Natural killer cell treated with Interleukin-12 subunit alpha and Interleukin-12 subunit beta and Interleukin-15 and Interleukin-18, amount 100 ng/mL, for 72 hours (primary cell): Measurements from ENCODE around the gene SPARCL1. TPM values are rescaled to one million over a fixed set of nuclear protein-coding genes. Genes with fewer than 3 reads are reported as not detected.
"Not testable (repeated sequence)": the region's sequence is repeated elsewhere in the genome, so short reads cannot be mapped to it uniquely, and the experiment has no call there.

Source experiments
- ATAC-seq, 2 donors: fragments of 150-1000 bp; cut with Tn5 transposase in 1 of 2; sonication (Bioruptor Pico), chemical (Tn5 transposase) in 1 of 2; 2 replicates each; pipeline ENCODE4 v1.10.0; 2021
- DNase-seq: peaks from one replicate; pipeline ENCODE4 v3.0.0; 2022; ENCODE audit warnings: low spot score
- H3K27ac Mint-ChIP-seq, 2 donors: 1 replicate in 1 of 2; 2 replicates in 1 of 2; pipeline ENCODE4 v1.8.0; 2022; ENCODE audit warnings: mixed read lengths in 2 of 2, mild to moderate bottlenecking in 1 of 2, moderate library complexity in 1 of 2
- H3K27me3 Mint-ChIP-seq, 2 donors: 1 replicate in 1 of 2; 2 replicates in 1 of 2; pipeline ENCODE4 v1.8.0; 2022; ENCODE audit warnings: mixed read lengths in 2 of 2
- H3K36me3 Mint-ChIP-seq: one replicate; pipeline ENCODE4 v1.8.0; 2022; ENCODE audit warnings: mixed read lengths
- H3K4me1 Mint-ChIP-seq, 2 donors: 1 replicate in 1 of 2; 2 replicates in 1 of 2; pipeline ENCODE4 v1.8.0; 2022; ENCODE audit warnings: low read depth in 2 of 2, mixed read lengths in 2 of 2, mild to moderate bottlenecking in 1 of 2
- H3K4me3 Mint-ChIP-seq: one replicate; pipeline ENCODE4 v1.8.0; 2022; ENCODE audit warnings: mixed read lengths
- H3K9me3 Mint-ChIP-seq: 2 replicates; pipeline ENCODE4 v1.8.0; 2022; ENCODE audit warnings: mixed read lengths
- total RNA-seq, 2 donors: library from RNA; stranded (reverse); gene quantifications; one replicate each; pipeline ENCODE4 v1.2.3, GENCODE V29; 2022

The SPARCL1 gene
- total RNA-seq, 2 donors from 2014 or later: not detected

DNA sequence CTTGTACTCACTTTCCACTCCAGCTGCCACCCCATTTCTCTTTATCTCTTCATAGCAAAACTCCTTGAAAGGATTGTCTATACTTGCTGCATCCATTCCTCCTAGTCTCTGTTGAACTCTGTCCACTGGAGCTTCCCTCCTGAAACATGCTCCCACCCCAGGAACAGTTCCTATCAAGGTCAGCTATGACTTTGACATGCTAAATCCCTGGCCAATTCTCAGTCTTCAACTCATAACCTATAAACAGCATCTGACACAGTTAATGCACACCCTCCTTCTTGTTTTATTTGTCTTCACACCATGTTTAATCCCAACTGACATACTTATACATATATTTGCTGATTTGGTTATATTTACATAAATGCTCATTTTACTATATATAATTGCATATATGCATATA, 47.8 kb downstream of the SPARCL1 start:
- Mint-ChIP-seq H3K36me3 (no peaks in the 10 kb centered on the region), H3K27ac (no peak overlapping the region), H3K4me3 (no peak overlapping the region), H3K9me3 (no peaks in the 10 kb centered on the region), H3K4me1 (no peaks in the 10 kb centered on the region), H3K27me3 (peaks cover 4 to 6% of the 10 kb centered on the region in 2 donors)
- ATAC-seq: no peak
- no peak for DNase-seq

DNA sequence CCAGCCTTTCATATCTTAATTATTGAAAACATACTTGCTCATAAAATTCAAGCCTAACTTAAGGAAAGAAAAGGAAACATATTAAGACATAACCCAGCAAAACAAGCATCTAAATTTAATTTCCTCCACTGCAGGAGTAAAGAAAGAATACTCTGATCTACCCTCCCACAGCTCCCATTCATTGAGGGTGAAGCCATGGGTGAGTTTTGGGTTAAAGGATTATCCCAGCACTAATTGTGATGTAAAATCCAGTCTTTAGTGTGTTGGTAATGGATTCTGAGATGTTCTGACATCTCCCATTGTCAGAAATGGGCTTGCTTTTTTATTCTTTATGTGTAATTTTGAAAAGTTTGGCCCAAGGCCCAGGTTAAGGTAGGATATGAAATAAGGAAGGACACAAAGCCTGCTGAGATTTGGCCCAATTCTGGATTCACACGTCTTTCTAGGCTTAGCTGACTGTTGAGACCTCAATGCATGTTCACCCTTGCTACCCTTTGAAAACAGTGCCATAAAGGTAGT, 50.4 kb downstream of the SPARCL1 start:
- peaks cover 0 to 4% of the 10 kb centered on the region in 2 donors for H3K27me3 Mint-ChIP-seq
- no peaks in the 10 kb centered on the region for H3K36me3 Mint-ChIP-seq
- no peak overlapping the region for H3K27ac Mint-ChIP-seq
- H3K9me3 Mint-ChIP-seq: no peaks in the 10 kb centered on the region
- H3K4me3 Mint-ChIP-seq: no peak overlapping the region
- DNase-seq (no peak), ATAC-seq (no peak)
- H3K4me1 Mint-ChIP-seq: no peaks in the 10 kb centered on the region

DNA sequence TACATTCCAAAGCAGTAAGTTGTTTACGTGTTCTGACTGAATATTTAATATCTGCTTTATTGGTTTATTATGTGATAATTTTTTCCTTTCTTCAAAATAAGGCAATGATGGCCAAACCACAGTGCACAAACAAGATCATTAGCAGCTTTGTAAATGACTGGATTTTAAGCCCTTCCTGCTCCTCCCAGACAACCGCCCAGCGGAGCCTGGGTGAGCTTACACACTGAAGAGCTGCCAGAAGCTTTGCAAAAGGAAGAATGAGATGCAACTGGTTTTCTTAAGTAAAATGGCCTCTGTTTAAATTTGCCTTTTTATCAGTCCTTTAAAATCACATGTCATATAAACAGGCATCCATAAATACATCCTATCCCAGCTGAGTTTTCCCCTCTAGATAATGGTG, 52.2 kb downstream of the SPARCL1 start:
- DNase-seq: no peak
- Mint-ChIP-seq H3K27me3 (peaks cover 0 to 4% of the 10 kb centered on the region in 2 donors), H3K9me3 (no peaks in the 10 kb centered on the region), H3K4me3 (no peak overlapping the region), H3K27ac (no peak overlapping the region), H3K36me3 (no peaks in the 10 kb centered on the region), H3K4me1 (no peaks in the 10 kb centered on the region)
- no peak for ATAC-seq

DNA sequence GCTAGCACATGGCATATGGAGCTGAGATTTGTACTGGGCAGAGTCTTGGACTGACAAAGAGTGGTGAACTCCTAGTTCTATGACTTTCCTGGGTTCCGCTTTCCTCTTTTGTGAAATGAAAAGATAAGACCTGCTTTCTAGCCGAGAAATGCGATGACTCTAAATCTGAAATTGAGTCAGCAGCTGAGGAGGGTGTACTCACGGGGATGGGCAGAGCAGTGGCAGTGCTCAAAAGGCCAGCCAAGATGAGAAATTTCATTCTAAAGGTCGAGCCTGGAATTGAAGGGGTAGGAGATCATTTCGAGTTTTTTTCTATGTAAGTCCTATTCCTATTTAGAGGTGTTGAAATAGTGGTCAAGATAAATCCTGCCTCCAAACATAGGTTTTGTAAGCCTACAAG, 59.8 kb downstream of the SPARCL1 start:
- Mint-ChIP-seq H3K27me3 (no peaks in the 10 kb centered on the region), H3K4me3 (no peak overlapping the region), H3K36me3 (no peaks in the 10 kb centered on the region), H3K27ac (no peak overlapping the region), H3K4me1 (no peaks in the 10 kb centered on the region), H3K9me3 (no peaks in the 10 kb centered on the region)
- DNase-seq (no peak), ATAC-seq (peak in 1 of 2 donors; percentile 36)

DNA sequence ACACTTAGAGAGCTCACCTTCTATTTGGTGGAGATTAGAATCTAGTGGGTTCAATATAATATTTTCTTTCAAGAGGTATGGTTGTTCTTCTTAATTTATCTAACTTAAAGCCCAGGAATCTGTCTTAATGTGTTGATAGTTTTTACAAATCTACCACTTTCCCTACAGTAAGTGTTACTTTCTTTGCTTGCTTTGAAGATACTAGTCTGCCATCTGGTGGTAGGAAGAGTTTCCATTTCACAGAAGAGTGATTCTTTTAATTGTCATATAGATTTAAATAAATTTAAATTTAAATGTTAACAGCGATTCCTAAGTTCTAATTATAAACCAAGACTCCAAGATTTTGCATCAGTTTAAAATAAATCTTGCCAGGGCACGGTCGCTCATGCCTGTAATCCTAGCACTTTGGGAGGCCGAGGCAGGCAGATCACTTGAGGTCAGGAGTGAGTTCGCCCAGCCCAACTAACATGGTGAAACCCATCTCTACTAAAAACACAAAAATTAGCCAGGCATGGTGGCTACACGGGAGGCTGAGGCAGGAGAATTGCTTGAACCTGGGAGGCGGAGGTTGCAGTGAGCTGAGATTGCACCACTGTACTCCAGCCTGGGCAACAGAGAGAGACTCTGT, 63.3 kb downstream of the SPARCL1 start:
- DNase-seq: no peak
- no peaks in the 10 kb centered on the region for H3K4me1 Mint-ChIP-seq

DNA sequence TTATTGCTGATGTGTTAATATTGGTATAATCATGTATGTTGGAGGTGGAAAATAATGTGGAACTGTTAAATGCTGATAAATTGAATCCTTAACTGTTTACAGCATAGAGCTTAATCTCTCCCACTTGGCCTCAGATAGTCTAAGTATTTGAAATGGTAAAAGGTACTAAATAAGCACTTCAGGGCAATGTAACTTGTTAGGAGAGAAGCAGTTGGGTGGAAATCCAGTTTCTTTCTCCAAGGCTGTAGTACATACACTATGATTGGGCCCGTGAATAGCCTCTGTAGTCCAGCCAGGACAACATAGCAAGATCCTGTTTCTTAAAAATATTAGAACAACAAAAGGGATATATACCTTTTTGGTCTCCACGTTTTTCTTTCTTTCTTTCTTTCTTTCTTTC, 67.1 kb downstream of the SPARCL1 start:
- Mint-ChIP-seq H3K4me3 (no peak overlapping the region), H3K36me3 (peaks cover 7% of the 10 kb centered on the region), H3K9me3 (no peaks in the 10 kb centered on the region), H3K27ac (no peak overlapping the region), H3K4me1 (no peaks in the 10 kb centered on the region), H3K27me3 (no peaks in the 10 kb centered on the region)
- DNase-seq: no peak
- no peak for ATAC-seq

More for the DNA sequence above, 63.3 kb downstream of the SPARCL1 start:
- Mint-ChIP-seq H3K4me3 (no peak overlapping the region), H3K27ac (no peak overlapping the region), H3K36me3 (no peaks in the 10 kb centered on the region), H3K9me3 (no peaks in the 10 kb centered on the region), H3K27me3 (no peaks in the 10 kb centered on the region)
- ATAC-seq: no peak

DNA sequence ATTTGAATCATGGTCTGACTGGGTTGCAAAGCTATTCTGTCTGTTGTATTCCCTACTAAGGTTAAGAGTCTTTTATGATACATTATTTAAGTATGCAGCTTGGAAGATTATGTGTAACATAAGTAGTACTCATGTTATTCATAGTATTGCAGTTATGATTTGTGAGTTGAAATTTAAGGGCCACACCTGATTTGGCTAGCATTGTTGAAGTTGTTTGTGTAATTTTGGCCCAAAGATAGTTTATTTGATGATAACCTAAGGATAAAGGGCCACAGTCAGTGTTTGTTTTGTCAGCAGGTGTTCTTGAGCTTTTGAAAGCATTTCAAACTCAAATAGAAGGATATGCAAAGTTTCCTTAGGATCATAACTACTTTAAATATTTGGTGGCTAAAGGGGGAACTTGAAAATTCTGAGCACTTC, 67.9 kb downstream of the SPARCL1 start:
- H3K36me3 Mint-ChIP-seq: peaks cover 7% of the 10 kb centered on the region

DNA sequence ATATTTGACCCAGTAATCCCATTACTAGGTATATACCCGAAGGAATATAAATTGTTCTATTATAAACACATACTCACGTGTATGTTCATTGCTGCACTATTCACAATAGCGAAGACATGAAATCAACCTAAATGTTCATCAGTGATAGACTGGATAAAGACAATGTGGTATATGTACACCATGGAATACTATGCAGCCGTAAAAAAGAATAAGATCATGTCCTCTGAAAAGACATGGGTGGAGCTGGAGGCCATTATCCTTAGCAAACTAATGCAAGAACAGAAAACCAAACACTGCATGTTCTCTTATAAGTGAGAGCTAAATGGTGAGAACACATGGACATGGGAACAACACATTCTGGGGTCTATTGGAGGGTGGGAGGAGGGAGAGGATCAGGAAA, 70.3 kb downstream of the SPARCL1 start:
- ATAC-seq (no peak), DNase-seq (no peak)
- Mint-ChIP-seq H3K27ac (no peak overlapping the region), H3K4me1 (no peaks in the 10 kb centered on the region), H3K27me3 (no peaks in the 10 kb centered on the region), H3K9me3 (no peaks in the 10 kb centered on the region), H3K4me3 (no peak overlapping the region), H3K36me3 (peaks cover 7% of the 10 kb centered on the region)

More for the DNA sequence above, 67.9 kb downstream of the SPARCL1 start:
- H3K27ac Mint-ChIP-seq: no peak overlapping the region
- no peak for ATAC-seq
- no peaks in the 10 kb centered on the region for H3K27me3 Mint-ChIP-seq
- no peaks in the 10 kb centered on the region for H3K4me1 Mint-ChIP-seq
- H3K4me3 Mint-ChIP-seq: no peak overlapping the region
- no peak for DNase-seq
- no peaks in the 10 kb centered on the region for H3K9me3 Mint-ChIP-seq

DNA sequence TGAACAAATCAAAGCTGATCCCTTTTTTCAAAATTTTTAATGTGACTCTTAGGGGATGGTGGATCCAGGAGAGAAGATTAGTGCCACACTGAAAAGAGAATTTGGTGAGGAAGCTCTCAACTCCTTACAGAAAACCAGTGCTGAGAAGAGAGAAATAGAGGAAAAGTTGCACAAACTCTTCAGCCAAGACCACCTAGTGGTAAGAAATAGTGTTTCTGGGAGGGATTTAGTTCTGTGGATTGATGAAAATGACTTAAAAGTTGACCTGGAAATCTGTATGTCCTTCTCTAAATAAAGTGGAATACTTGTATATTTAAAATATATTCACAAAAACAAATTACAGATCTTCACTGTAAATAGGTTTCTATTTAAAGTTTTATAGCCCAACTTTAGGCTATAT, 77.6 kb downstream of the SPARCL1 start:
- H3K27me3 Mint-ChIP-seq: no peaks in the 10 kb centered on the region
- no peaks in the 10 kb centered on the region for H3K36me3 Mint-ChIP-seq
- no peak overlapping the region for H3K4me3 Mint-ChIP-seq
- H3K27ac Mint-ChIP-seq: no peak overlapping the region
- H3K4me1 Mint-ChIP-seq: no peaks in the 10 kb centered on the region
- H3K9me3 Mint-ChIP-seq: no peaks in the 10 kb centered on the region
- ATAC-seq (no peak), DNase-seq (no peak)

DNA sequence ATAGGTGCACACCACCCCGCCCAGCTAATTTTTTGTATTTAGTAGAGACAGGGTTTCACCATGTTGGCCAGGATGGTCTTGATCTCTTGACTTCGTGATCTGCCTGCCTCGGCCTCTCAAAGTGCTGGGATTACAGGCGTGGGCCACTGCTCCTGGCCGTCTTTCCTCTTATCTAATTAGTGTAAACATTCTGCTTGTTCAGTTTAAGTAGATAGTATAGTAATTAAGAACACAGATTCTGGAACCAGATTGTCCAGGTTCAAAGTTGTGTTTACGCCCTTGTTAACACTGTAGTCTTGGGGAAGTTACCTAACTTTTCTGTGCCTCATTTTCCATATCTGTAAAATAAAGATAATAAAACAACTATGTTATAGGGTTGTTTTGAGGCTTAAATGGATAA, 82.8 kb downstream of the SPARCL1 start:
- DNase-seq, H3K9me3 Mint-ChIP-seq, H3K4me1 Mint-ChIP-seq, H3K27ac Mint-ChIP-seq, ATAC-seq, H3K4me3 Mint-ChIP-seq, H3K36me3 Mint-ChIP-seq, H3K27me3 Mint-ChIP-seq: not testable (repeated sequence)

DNA sequence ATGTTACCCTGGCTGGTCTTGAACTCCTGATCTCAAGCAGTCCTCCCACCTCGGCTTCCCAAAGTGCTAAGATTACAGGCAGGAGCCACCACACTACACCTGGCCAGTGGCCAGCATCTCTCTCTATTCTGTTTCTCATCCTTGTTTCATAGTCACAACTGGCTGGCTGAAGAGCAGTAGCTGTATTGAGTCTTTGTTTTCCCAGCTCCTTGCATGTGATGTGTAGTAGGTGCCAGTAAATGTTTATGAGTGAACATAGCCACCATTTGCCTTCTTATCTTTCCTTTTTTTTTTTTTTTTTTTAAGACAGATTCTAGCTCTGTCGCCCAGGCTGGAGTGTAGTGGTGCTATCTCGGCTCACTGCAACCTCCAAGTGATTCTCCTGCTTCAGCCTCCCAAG, 83.2 kb downstream of the SPARCL1 start:
- H3K9me3 Mint-ChIP-seq: no peaks in the 10 kb centered on the region
- no peak overlapping the region for H3K4me3 Mint-ChIP-seq
- no peaks in the 10 kb centered on the region for H3K4me1 Mint-ChIP-seq
- no peaks in the 10 kb centered on the region for H3K27me3 Mint-ChIP-seq
- no peak overlapping the region for H3K27ac Mint-ChIP-seq
- no peak for DNase-seq
- H3K36me3 Mint-ChIP-seq: no peaks in the 10 kb centered on the region
- ATAC-seq: no peak

DNA sequence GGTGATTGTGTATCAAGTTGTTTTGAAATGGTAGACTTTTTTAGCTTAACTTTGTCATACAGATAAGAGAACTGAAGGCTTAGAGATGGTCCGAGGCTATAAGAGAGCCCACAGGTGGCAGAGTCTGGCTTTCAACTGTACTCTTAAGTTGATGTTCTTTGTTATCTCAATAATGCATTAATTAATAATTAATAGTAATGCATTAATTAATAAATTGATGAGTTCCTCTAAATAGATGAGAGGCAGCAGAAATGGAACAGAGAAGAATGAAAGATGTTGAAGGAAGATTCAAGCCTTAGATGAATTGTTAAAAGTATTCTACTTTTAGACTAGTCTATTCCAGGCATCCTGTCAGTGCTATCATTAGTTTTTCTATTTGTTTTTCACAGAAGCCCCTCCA, 84.4 kb downstream of the SPARCL1 start:
- Mint-ChIP-seq H3K4me1 (no peaks in the 10 kb centered on the region), H3K27ac (no peak overlapping the region), H3K36me3 (no peaks in the 10 kb centered on the region), H3K9me3 (no peaks in the 10 kb centered on the region), H3K4me3 (no peak overlapping the region), H3K27me3 (no peaks in the 10 kb centered on the region)
- DNase-seq (no peak), ATAC-seq (no peak)

DNA sequence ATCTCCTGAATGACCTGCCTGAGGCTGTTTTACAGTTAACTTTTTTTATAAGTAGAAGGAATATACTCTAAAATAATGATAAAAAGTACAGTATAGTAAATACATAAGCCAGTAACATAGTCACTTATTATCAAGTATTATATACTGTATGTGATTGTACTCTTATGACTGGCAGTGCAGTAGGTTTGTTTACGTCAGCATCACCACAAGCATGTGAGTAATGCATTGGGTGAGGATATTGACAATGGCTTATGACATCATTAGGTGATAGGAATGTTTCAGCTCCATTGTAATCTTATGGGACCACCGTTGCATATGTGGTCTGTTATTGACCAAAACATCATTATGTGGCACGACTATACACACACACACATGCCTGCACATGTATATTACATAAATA, 86.3 kb downstream of the SPARCL1 start:
- no peaks in the 10 kb centered on the region for H3K9me3 Mint-ChIP-seq
- no peaks in the 10 kb centered on the region for H3K27me3 Mint-ChIP-seq
- ATAC-seq (no peak), DNase-seq (no peak)
- H3K4me1 Mint-ChIP-seq: no peaks in the 10 kb centered on the region
- peaks cover 6% of the 10 kb centered on the region for H3K36me3 Mint-ChIP-seq
- H3K27ac Mint-ChIP-seq: no peak overlapping the region
- no peak overlapping the region for H3K4me3 Mint-ChIP-seq

DNA sequence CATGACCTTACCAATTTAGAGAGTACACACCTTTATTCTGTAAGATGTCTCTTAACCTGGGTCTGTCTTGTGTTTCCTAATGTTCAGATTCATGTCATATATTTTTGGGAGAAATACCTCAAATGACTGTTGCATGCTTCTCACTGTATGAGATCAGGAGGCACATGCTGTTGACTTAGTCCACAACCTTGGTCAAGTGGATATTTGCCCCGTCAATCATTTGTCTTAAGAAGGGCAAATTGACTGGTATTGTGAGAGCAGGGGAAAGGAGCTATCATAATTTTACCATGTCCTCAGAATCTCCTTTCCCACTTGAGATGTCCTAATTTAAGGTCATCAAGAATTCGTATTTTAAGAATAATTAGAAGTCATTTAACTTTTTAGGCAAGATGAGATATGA, 95.8 kb downstream of the SPARCL1 start:
- ATAC-seq (no peak), DNase-seq (no peak)
- Mint-ChIP-seq H3K9me3 (no peaks in the 10 kb centered on the region), H3K36me3 (peaks cover 5% of the 10 kb centered on the region), H3K27ac (no peak overlapping the region), H3K4me1 (peaks cover 6 to 10% of the 10 kb centered on the region in 2 donors), H3K4me3 (no peak overlapping the region), H3K27me3 (no peaks in the 10 kb centered on the region)

DNA sequence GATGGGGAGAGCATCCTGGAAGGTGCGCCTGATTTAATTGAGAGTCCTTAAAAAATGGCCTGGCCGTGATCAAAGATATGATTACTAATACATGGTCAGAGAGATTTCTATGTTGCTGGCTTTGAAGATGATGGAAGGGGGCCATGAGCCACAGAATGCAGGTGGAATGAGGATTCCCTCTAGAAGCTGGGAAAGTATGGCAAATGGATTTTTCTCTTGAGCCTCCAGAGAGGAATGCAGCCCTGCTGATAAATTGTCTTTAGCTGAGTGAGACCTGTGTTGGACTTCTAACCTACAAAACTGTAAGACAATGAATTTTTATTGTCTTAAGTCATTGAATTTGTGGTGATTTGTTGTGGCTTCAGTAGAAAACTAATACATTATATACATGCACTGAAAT, 99.1 kb downstream of the SPARCL1 start:
- H3K4me1 Mint-ChIP-seq: peaks cover 6 to 10% of the 10 kb centered on the region in 2 donors
- DNase-seq (no peak), ATAC-seq (no peak)
- H3K36me3 Mint-ChIP-seq: no peaks in the 10 kb centered on the region
- H3K27me3 Mint-ChIP-seq: no peaks in the 10 kb centered on the region
- no peaks in the 10 kb centered on the region for H3K9me3 Mint-ChIP-seq
- no peak overlapping the region for H3K4me3 Mint-ChIP-seq
- no peak overlapping the region for H3K27ac Mint-ChIP-seq
